Esophagus mucosa (tissue), 1 donor: ENCODE measurements around the gene CYP4F12. TPM values are rescaled to one million over a fixed set of nuclear protein-coding genes. Genes with fewer than 3 reads are reported as not detected.

Source experiments
- ATAC-seq: fragments of 200-7000 bp; cut with Tn5 transposase; one replicate; pipeline ENCODE4 v1.9.1; 2020
- total RNA-seq: library from RNA; stranded (reverse); gene quantifications from one replicate; pipeline ENCODE4 v1.2.4, GENCODE V29; 2023
- donor health status: DM: yes; HTN: yes; CAD: no.

CYP4F12 gene
- total RNA-seq, 1 donor from 2014 or later = 31.5 TPM

DNA sequence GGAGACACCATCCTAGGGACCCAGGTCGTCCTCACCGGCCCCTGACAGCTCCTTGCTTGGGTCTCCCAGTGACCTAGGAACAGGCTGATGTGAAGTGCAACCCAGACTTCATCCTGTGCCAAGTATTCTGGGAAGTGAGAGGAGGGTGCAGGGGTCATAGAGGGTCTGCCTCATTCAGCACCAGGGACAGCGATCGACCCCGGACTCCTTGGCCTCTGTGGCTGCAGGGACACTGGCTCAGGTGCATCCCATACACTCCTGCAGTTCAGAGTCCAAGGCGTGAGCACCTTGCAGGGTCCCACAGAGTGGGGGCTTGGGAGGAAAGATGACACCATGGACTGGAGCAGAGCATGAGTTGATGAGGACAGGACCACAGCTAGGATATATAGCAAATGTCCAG, 44.9 kb downstream of the CYP4F12 start:
- ATAC-seq = no peak

DNA sequence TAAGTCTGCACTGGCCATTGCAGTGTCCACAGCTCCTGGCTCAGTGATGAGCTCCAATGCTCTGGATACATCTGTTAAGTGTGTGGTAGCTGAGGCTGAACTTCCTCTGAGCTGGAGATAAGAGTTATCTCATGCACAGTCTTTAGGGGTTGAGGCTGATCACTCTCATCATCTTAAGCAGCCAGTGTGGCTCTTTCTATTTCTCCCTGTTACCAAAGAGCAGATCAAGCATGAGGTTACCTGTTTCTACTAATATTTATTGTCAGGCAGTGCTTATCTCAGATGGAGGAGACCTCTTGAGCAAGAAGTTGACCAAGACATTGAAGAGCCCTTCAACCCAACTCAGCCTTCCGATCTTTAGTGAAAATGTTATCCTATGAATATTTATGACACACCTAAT, 48.4 kb downstream of the CYP4F12 start:
- no peak for ATAC-seq

DNA sequence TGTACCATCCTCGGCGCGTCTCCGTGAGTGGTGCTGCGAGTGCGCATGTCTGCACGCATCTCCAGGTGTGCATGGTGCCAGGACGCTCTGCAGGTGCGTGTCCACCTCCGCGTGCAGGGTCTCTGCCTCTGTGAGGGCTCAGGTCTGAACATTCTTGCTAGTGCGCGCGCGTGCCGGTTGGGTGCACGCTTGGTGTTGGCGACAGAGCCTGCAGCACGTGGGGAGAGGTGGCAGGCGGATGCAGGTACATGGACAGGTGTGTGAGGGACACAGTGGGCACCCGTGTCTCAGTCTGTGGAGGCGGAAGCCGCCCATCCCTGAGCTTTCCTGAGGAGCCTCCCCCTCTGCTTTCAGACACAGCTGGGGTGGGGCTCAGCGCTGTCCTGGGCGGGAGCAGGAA, 50.1 kb downstream of the CYP4F12 start:
- ATAC-seq = peak; percentile 31

DNA sequence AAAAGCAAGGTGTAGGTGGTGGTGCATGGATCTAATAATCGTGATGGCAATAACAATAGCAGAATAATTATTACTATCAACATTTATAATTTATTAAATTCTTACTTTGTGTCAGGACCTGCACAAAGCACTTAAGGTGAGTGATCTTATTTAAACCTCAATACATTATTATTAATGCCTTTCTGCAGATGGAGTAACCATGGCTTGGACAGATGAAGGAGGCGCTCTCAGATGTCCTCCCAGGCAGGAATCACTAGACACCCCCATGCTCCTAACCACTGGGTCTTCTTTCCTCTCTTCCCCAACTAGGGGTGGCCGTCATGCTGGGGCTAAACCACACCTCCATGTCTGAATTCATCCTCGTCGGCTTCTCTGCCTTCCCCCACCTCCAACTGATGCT, 54.8 kb downstream of the CYP4F12 start, which contains the start of gene OR10H2:
Gene OR10H2, plus strand, starts transcription at position 301 of the 400 bp plus-strand sequence. Its CDS starts 20 bp downstream, at position 321.
- ATAC-seq = no peak

DNA sequence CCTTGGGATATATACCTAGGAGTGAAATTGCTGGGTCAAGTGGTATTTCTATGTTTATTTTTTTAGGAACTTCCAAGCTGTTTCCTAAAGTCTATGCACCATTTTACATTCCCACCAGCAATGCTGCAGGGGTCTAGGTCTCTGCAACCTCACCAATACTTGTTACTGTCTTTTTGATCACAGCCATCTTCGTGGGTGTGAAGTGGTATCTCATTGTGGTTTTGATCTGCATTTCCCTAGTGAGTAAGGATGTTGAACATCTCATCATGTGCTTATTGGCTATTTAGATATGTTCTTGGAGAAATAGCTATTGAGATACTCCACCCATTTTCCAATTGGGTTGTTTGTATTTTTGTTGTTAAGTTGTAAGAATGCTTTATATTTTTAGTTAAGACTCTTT, 57.7 kb downstream of the CYP4F12 start:
- ATAC-seq = no peak

DNA sequence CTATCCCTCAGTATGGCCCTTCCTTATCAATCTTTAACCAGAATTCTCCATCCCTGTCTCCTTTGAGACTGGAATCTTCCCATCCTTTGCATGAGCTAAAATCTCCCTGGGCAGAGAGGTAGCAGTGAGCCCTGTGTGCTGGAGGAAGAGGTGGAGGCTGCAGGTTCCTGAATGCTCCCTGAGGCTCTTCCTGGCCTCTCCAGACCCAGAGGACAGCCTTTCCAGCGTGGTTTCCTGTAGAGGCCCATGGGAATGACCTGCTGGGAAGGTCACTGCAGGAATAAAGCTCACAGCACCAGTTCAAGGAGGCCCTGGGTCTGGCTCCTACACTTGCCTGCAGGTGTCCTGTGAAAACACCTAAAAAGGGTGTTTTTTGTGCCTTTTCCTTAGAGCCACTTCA, 59.5 kb downstream of the CYP4F12 start:
- no peak for ATAC-seq

DNA sequence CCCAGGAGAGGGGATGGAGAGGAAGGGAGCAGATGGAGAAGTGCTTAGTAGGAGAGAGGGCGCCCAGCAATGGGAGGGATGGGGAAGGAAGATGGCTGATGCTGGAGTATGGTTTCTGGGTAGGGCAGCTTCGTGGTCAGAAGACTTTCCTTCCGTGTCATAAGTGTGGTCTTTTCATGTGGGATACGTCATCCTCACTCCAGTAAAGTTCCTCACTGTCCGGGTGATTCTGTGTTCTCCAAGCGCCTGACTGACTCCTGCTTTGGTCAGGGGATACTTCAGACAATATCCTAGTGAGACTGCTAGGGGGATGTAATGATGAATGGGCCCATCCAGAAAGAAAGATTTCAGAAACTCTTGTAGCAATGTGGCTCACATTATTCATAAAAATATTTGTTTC, 61.0 kb downstream of the CYP4F12 start:
- no peak for ATAC-seq

DNA sequence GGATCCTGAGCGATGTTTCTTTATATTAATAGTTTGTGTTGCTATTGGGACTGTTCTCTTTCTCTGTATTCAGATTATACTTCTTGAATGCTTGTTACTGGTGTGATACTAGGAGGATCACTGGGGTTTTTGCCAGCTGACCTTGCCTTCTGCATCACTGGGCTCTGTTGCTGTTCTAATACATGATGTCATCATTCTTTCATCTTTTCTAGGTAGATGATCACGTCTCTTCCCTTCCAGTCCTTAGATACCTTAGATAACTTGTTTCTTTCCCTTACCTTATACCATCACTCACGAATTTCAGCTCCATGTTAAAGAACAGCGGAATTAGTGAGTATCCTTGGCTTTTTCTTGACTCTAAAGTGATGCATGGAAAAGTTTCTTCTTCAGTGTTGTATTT, 64.8 kb downstream of the CYP4F12 start, which contains the start of gene OR10H3:
Gene OR10H3, plus strand, starts transcription at position 264 of the 400 bp plus-strand sequence. CDS start 3,408 bp downstream, outside the sequence.
- ATAC-seq = no peak

DNA sequence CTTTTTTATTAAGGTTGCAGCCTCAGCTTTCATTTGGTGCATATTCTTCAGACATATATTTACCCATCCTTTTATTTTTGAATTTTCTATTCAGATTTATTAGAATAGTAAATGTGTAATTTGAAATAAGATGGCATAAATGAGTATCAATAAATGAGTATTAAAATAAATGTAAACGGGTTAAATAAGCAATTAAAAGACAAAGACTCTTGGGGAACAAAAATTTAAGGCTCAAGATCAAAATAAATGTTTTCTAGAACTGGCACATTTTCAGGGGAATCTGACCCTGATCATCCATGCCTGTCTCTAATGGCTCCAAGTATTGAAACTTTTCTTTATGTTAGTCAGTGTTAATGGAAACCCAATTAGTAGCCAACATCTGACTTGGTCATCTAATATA, 67.9 kb downstream of the CYP4F12 start:
- ATAC-seq = no peak

Other genes with a start within 250 kb of the CYP4F12 start
- gene WIZ, start 223.1 kb upstream of the CYP4F12 start, total RNA-seq = 19.4 TPM
- 1.8 TPM for gene RASAL3, start 208.5 kb upstream of the CYP4F12 start, total RNA-seq
- gene PGLYRP2, start 193.6 kb upstream of the CYP4F12 start, total RNA-seq = not detected
- gene CYP4F22, start 164.6 kb upstream of the CYP4F12 start, total RNA-seq = 10.2 TPM
- gene CYP4F8, start 57.9 kb upstream of the CYP4F12 start, total RNA-seq = not detected
- gene CYP4F3, start 32.2 kb upstream of the CYP4F12 start, total RNA-seq = 34.8 TPM
- not detected for gene OR10H2, start 54.9 kb downstream of the CYP4F12 start, total RNA-seq
- gene OR10H3, start 64.9 kb downstream of the CYP4F12 start, total RNA-seq = not detected
- not detected for gene OR10H5, start 114.6 kb downstream of the CYP4F12 start, total RNA-seq
- not detected for gene OR10H1, start 142.6 kb downstream of the CYP4F12 start, total RNA-seq
- gene CYP4F2, start 225.0 kb downstream of the CYP4F12 start, total RNA-seq = not detected